ENCODE measurements around the gene SNAPC3.
"Not testable (repeated sequence)": the region's sequence is repeated elsewhere in the genome, so short reads cannot be mapped to it uniquely, and the experiment has no call there.

The SNAPC3 gene

DNA sequence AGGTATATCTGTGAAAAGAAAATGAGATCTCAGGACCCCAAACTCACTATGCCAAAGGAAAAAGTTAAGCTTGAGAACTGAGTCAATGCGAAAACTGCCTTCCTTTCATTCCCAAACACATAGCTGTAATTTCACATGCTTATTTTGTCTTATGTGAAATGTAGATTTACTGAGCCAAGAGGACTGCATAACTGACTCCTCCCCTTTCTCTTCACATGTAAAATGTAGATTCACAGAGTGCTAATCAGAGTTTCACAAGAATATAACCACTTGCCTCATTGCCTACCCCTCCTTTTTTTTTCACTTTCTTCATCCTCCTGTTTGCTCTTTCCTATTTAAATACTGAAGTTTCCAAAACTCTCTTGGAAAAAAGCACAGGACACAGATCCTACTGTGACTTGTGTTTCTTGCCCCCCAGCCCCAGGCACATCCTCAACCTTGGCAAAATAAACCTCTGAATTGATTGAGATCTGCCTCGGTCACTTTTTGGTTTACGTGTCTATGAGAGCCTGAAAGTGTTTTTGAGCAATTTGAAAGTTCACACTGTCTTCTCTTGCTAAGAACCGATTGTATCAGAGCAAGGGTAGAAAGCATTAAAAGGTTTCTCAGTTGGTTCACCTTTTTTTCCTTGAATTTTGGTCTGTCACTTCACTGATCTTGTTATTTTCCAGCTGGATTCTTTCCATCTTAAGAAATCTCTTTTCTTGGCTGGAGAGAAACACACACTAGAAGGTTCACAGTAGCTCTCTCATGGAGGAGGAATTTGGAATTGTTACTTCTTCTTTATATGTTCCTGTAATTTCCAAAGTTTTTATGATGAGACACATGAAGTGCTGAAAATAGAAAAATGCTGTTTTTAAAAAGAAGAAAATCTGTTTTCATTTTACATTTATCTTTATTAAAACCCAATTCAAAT is 44.8 kb upstream of the SNAPC3 start:
- H3K23ac ChIP-seq (ENCODE audit: low read length in 2 of 2) = no peak overlapping the region
- no peak overlapping the region for H3K4me3 ChIP-seq (ENCODE audit: insufficient read depth in 1 of 2, low read depth in 1 of 2, low read length in 2 of 2)
- H2BK15ac ChIP-seq (ENCODE audit: low read depth, poor library complexity, severe bottlenecking) = no peak overlapping the region
- H2BK5ac ChIP-seq (ENCODE audit: low read depth, low read length, poor library complexity, severe bottlenecking) = no peak overlapping the region
- 85% methylated on average over 3 of the region's 4 CpGs for WGBS
- H3K9ac ChIP-seq (ENCODE audit: low read length) = peak overlapping the region; percentile 6
- no peak overlapping the region for H2BK12ac ChIP-seq (ENCODE audit: low read length in 2 of 2)
- H3K9me3 ChIP-seq (ENCODE audit: control insufficient read depth, low read length) = no peaks in the 10 kb centered on the region
- no peak overlapping the region for H3K4ac ChIP-seq (ENCODE audit: low read depth in 1 of 2, low read length in 2 of 2)
- peaks cover 0 to 6% of the 10 kb centered on the region in 2 experiments for H3K27me3 ChIP-seq (ENCODE audit: control insufficient read depth in 1 of 2, insufficient read depth in 1 of 2, low read length in 2 of 2)
- no peak overlapping the region for H3K4me2 ChIP-seq (ENCODE audit: low read length, poor library complexity, severe bottlenecking)
- H3K14ac ChIP-seq (ENCODE audit: low read length in 2 of 2) = no peak overlapping the region
- no peak for DNase-seq
- H3K4me1 ChIP-seq (ENCODE audit: control insufficient read depth, insufficient read depth, low read depth, low read length) = no peaks in the 10 kb centered on the region
- H4K91ac ChIP-seq (ENCODE audit: low read length) = no peak overlapping the region
- no peaks in the 10 kb centered on the region for H3K36me3 ChIP-seq (ENCODE audit: control insufficient read depth in 1 of 2, insufficient read depth in 2 of 2, low read depth in 1 of 2, low read length in 2 of 2)
- no peak overlapping the region for H3K18ac ChIP-seq (ENCODE audit: low read depth in 1 of 2, low read length in 2 of 2)
- H2AFZ ChIP-seq (ENCODE audit: low read depth, low read length) = no peak overlapping the region
- H3K27ac ChIP-seq (ENCODE audit: low read length, poor library complexity, severe bottlenecking) = no peak overlapping the region
- H2AK5ac ChIP-seq (ENCODE audit: low read length, severe bottlenecking) = no peak overlapping the region
- H3K79me1 ChIP-seq (replicated peaks; ENCODE audit: low read length, poor library complexity, severe bottlenecking) = no peaks in the 10 kb centered on the region
- H2BK120ac ChIP-seq (ENCODE audit: low read depth, low read length) = no peak overlapping the region
- no peak overlapping the region for H4K8ac ChIP-seq (ENCODE audit: low read length)

DNA sequence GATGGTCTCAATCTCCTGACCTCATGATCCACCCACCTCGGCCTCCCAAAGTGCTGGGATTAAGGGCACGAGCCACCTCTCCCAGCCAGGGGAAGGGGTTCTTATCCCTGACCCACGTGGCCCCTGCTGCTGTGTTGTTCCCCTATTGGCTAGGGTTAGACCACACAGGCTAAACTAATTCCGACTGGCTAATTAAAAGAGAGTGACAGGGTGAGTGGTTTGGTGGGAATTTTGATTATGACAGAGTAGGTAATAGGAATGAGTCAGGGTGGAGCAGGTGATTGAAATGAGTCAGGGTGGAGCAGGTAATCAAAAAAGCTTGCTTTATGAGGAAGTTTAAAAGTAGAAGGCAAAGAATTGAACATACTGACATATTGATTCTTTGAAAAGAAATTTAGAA is 43.4 kb upstream of the SNAPC3 start:
- not testable (repeated sequence) for H4K8ac ChIP-seq (ENCODE audit: low read length); DNase-seq; H3K9me3 ChIP-seq (ENCODE audit: control insufficient read depth, low read length); H3K27ac ChIP-seq (ENCODE audit: low read length, poor library complexity, severe bottlenecking); H3K36me3 ChIP-seq (ENCODE audit: control insufficient read depth in 1 of 2, insufficient read depth in 2 of 2, low read depth in 1 of 2, low read length in 2 of 2); H3K4me2 ChIP-seq (ENCODE audit: low read length, poor library complexity, severe bottlenecking); H3K4me1 ChIP-seq (ENCODE audit: control insufficient read depth, insufficient read depth, low read depth, low read length); H2BK120ac ChIP-seq (ENCODE audit: low read depth, low read length); H3K14ac ChIP-seq (ENCODE audit: low read length in 2 of 2); H2AFZ ChIP-seq (ENCODE audit: low read depth, low read length); H2BK12ac ChIP-seq (ENCODE audit: low read length in 2 of 2); H3K23ac ChIP-seq (ENCODE audit: low read length in 2 of 2); H2AK5ac ChIP-seq (ENCODE audit: low read length, severe bottlenecking); H3K79me1 ChIP-seq (replicated peaks; ENCODE audit: low read length, poor library complexity, severe bottlenecking); H3K4me3 ChIP-seq (ENCODE audit: insufficient read depth in 1 of 2, low read depth in 1 of 2, low read length in 2 of 2); H2BK5ac ChIP-seq (ENCODE audit: low read depth, low read length, poor library complexity, severe bottlenecking); H3K9ac ChIP-seq (ENCODE audit: low read length); H3K4ac ChIP-seq (ENCODE audit: low read depth in 1 of 2, low read length in 2 of 2); H2BK15ac ChIP-seq (ENCODE audit: low read depth, poor library complexity, severe bottlenecking); H4K91ac ChIP-seq (ENCODE audit: low read length); H3K18ac ChIP-seq (ENCODE audit: low read depth in 1 of 2, low read length in 2 of 2)
- H3K27me3 ChIP-seq (ENCODE audit: control insufficient read depth in 1 of 2, insufficient read depth in 1 of 2, low read length in 2 of 2) = peaks cover 0 to 14% of the 10 kb centered on the region in 2 experiments
- WGBS = 84% methylated on average over 4 of the region's 4 CpGs

DNA sequence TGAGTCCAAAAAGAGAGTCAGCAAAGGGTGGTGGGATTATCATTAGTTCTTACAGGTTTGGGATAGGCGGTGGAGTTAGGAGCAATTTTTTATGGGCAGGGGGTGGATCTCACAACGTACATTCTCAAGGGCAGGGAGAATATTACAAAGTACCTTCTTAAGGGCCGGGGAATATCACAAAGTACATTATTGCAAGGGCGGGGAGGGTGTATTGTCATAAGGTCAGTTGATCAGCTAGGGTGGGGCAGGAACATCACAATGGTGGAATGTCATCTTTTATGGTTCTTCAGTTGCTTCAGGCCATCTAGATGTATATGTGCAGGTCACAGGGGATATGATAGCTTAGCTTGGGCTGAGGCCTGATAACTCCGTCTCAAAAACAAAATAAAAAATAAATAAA is 42.8 kb upstream of the SNAPC3 start:
- H2AFZ ChIP-seq (ENCODE audit: low read depth, low read length); H2BK12ac ChIP-seq (ENCODE audit: low read length in 2 of 2); H2BK5ac ChIP-seq (ENCODE audit: low read depth, low read length, poor library complexity, severe bottlenecking); H3K4me2 ChIP-seq (ENCODE audit: low read length, poor library complexity, severe bottlenecking); H2BK120ac ChIP-seq (ENCODE audit: low read depth, low read length); H3K4me1 ChIP-seq (ENCODE audit: control insufficient read depth, insufficient read depth, low read depth, low read length); H3K36me3 ChIP-seq (ENCODE audit: control insufficient read depth in 1 of 2, insufficient read depth in 2 of 2, low read depth in 1 of 2, low read length in 2 of 2); H3K27ac ChIP-seq (ENCODE audit: low read length, poor library complexity, severe bottlenecking); H2AK5ac ChIP-seq (ENCODE audit: low read length, severe bottlenecking); H4K91ac ChIP-seq (ENCODE audit: low read length); H3K9ac ChIP-seq (ENCODE audit: low read length); H3K4me3 ChIP-seq (ENCODE audit: insufficient read depth in 1 of 2, low read depth in 1 of 2, low read length in 2 of 2); H3K4ac ChIP-seq (ENCODE audit: low read depth in 1 of 2, low read length in 2 of 2); H3K9me3 ChIP-seq (ENCODE audit: control insufficient read depth, low read length); H3K23ac ChIP-seq (ENCODE audit: low read length in 2 of 2); H3K14ac ChIP-seq (ENCODE audit: low read length in 2 of 2); DNase-seq; H3K79me1 ChIP-seq (replicated peaks; ENCODE audit: low read length, poor library complexity, severe bottlenecking); H3K18ac ChIP-seq (ENCODE audit: low read depth in 1 of 2, low read length in 2 of 2); H2BK15ac ChIP-seq (ENCODE audit: low read depth, poor library complexity, severe bottlenecking); H4K8ac ChIP-seq (ENCODE audit: low read length): not testable (repeated sequence)
- WGBS = 93% methylated on average over 4 of the region's 5 CpGs
- peaks cover 0 to 14% of the 10 kb centered on the region in 2 experiments for H3K27me3 ChIP-seq (ENCODE audit: control insufficient read depth in 1 of 2, insufficient read depth in 1 of 2, low read length in 2 of 2)

DNA sequence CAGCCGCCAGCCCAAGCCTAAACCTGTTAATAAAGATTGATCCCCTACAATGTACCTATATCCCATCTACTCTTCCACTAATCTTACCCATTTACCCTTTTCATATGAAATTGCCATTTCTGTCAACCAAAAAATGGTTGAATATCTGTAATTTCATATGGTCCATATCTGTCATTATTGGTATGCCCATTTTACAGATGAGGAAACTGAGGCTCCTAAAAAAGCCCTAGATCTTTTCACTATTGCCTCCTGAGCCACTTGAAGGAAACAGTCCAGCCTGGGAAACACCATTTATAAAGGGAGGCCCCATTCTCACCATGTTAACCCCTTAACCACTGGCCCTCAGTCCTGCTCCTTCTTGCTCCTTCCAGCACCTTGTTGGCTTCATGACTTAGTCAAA is 41.2 kb upstream of the SNAPC3 start:
- H2AK5ac ChIP-seq (ENCODE audit: low read length, severe bottlenecking) = no peak overlapping the region
- H3K27ac ChIP-seq (ENCODE audit: low read length, poor library complexity, severe bottlenecking) = no peak overlapping the region
- no peaks in the 10 kb centered on the region for H3K79me1 ChIP-seq (replicated peaks; ENCODE audit: low read length, poor library complexity, severe bottlenecking)
- no peak overlapping the region for H3K9ac ChIP-seq (ENCODE audit: low read length)
- no peak overlapping the region for H2BK120ac ChIP-seq (ENCODE audit: low read depth, low read length)
- no peaks in the 10 kb centered on the region for H3K9me3 ChIP-seq (ENCODE audit: control insufficient read depth, low read length)
- no peak overlapping the region for H3K23ac ChIP-seq (ENCODE audit: low read length in 2 of 2)
- no peak overlapping the region for H3K4me2 ChIP-seq (ENCODE audit: low read length, poor library complexity, severe bottlenecking)
- no peak overlapping the region for H2AFZ ChIP-seq (ENCODE audit: low read depth, low read length)
- H3K4ac ChIP-seq (ENCODE audit: low read depth in 1 of 2, low read length in 2 of 2) = no peak overlapping the region
- H2BK12ac ChIP-seq (ENCODE audit: low read length in 2 of 2) = no peak overlapping the region
- H3K18ac ChIP-seq (ENCODE audit: low read depth in 1 of 2, low read length in 2 of 2) = peak overlapping the region in 1 of 2 experiments; percentile 12
- no peak for DNase-seq
- no peaks in the 10 kb centered on the region for H3K36me3 ChIP-seq (ENCODE audit: control insufficient read depth in 1 of 2, insufficient read depth in 2 of 2, low read depth in 1 of 2, low read length in 2 of 2)
- H3K27me3 ChIP-seq (ENCODE audit: control insufficient read depth in 1 of 2, insufficient read depth in 1 of 2, low read length in 2 of 2) = peaks cover 0 to 14% of the 10 kb centered on the region in 2 experiments
- no peak overlapping the region for H2BK5ac ChIP-seq (ENCODE audit: low read depth, low read length, poor library complexity, severe bottlenecking)
- H2BK15ac ChIP-seq (ENCODE audit: low read depth, poor library complexity, severe bottlenecking) = no peak overlapping the region
- no peaks in the 10 kb centered on the region for H3K4me1 ChIP-seq (ENCODE audit: control insufficient read depth, insufficient read depth, low read depth, low read length)
- H4K91ac ChIP-seq (ENCODE audit: low read length) = no peak overlapping the region
- H4K8ac ChIP-seq (ENCODE audit: low read length) = no peak overlapping the region
- WGBS = 59% methylated on average over 1 of the region's 1 CpG
- H3K14ac ChIP-seq (ENCODE audit: low read length in 2 of 2) = no peak overlapping the region
- H3K4me3 ChIP-seq (ENCODE audit: insufficient read depth in 1 of 2, low read depth in 1 of 2, low read length in 2 of 2) = no peak overlapping the region

Measured in mesenchymal stem cell (in vitro differentiated cells and primary cell).